Gastrocnemius medialis (tissue), 4 donors: Measurements from ENCODE around the gene POC5.

ENCODE experiments used
- CTCF ChIP-seq, 5 experiments: fragments of 450-650 bp in 3 of 5; fragments of 200-600 bp in 2 of 5; sonication (generic) in 2 of 5; IDR thresholded peaks in 4 of 5; conservative IDR thresholded peaks in 1 of 5; 1 replicate in 4 of 5; 2 replicates in 1 of 5; pipeline ENCODE4 v1.5.1; 2016 to 2019; ENCODE audit warnings: antibody characterized with exemption in 5 of 5, mild to moderate bottlenecking in 3 of 5, moderate library complexity in 3 of 5
- POLR2A ChIP-seq, 2 donors: fragments of 450-650 bp; IDR thresholded peaks; one replicate each; pipeline ENCODE4 v1.6.1; 2017; ENCODE audit warnings: antibody characterized with exemption in 2 of 2, mild to moderate bottlenecking in 2 of 2, moderate library complexity in 2 of 2

GRCh38 chr5:75667586-75667985, 49.7 kb downstream of the POC5 start:
- no peak for TF ChIP-seq CTCF (IDR thresholded peaks at IDR 0.05 in 4 of 5, conservative IDR thresholded peaks at IDR 0.05 in 1 of 5)
- TF ChIP-seq POLR2A (IDR thresholded peaks at IDR 0.05): no peak
